Breast epithelium (tissue), 4 donors: ENCODE measurements around the gene CXXC5. TPM values are rescaled to one million over a fixed set of nuclear protein-coding genes. Genes with fewer than 3 reads are reported as not detected.

Experiments used
- DNase-seq, 2 donors: peaks; one replicate each; pipeline ENCODE4 v3.0.0-alpha.2; 2019; ENCODE audit warnings: low spot score in 2 of 2
- H3K27ac ChIP-seq, 2 donors: fragments of 200-600 bp; sonication (generic) in 1 of 2; one replicate each; pipeline ENCODE4 v1.5.1; 2016 to 2019; ENCODE audit warnings: mild to moderate bottlenecking in 1 of 2
- H3K27me3 ChIP-seq, 2 donors: fragments of 200-600 bp; sonication (generic) in 1 of 2; one replicate each; pipeline versions ENCODE4 v1.5.1 to v1.6.0; 2017 to 2019; ENCODE audit warnings: control low read depth in 1 of 2, mild to moderate bottlenecking in 1 of 2
- H3K36me3 ChIP-seq: fragments of 200-600 bp; one replicate; pipeline ENCODE4 v1.5.1; 2019
- H3K4me1 ChIP-seq, 2 donors: fragments of 200-600 bp; sonication (generic); one replicate each; pipeline ENCODE4 v1.5.1; 2016 to 2019; ENCODE audit warnings: control low read depth in 1 of 2
- H3K4me3 ChIP-seq, 3 donors: fragments of 200-600 bp; sonication (generic); 1 replicate in 2 of 3; 2 replicates in 1 of 3; pipeline ENCODE4 v1.5.1; 2016 to 2019; ENCODE audit warnings: mild to moderate bottlenecking in 3 of 3, moderate library complexity in 2 of 3
- H3K9me3 ChIP-seq, 2 donors: fragments of 200-600 bp; sonication (generic) in 1 of 2; one replicate each; pipeline ENCODE4 v1.5.1; 2016 to 2019; ENCODE audit warnings: control low read depth in 1 of 2
- CTCF ChIP-seq, 3 donors: fragments of 450-650 bp; IDR thresholded peaks; one replicate each; pipeline ENCODE4 v1.5.1; 2016 to 2017; ENCODE audit warnings: antibody characterized with exemption in 3 of 3, mild to moderate bottlenecking in 3 of 3, moderate library complexity in 3 of 3
- POLR2A ChIP-seq: fragments of 450-650 bp; IDR thresholded peaks from one replicate; pipeline ENCODE4 v1.6.1; 2016; ENCODE audit warnings: antibody characterized with exemption, mild to moderate bottlenecking, moderate library complexity
- POLR2AphosphoS5 ChIP-seq, 3 donors: sonication (generic); formaldehyde crosslinking; IDR thresholded peaks; one replicate each; pipeline ENCODE4 v1.6.1; 2017; ENCODE audit warnings: antibody characterized with exemption in 3 of 3
- intact Hi-C: fragments of 100-400 bp; cut with DNase I; formaldehyde crosslinking; loops from one replicate; pipeline ENCODE4 v1.15.1; 2023; ENCODE audit warnings: low total_unique reads
- total RNA-seq, 3 donors: library from RNA; depleted of rRNA; stranded (reverse); fragments of >200 nt; gene quantifications; one replicate each; pipeline ENCODE4 v1.1.0, GENCODE V29; 2016

The CXXC5 gene
- total RNA-seq, 3 donors from 2014 or later: 33.9 to 66.9 (median 38.3) TPM

- no peak for TF ChIP-seq CTCF (IDR thresholded peaks at IDR 0.05)
- no peak for TF ChIP-seq POLR2AphosphoS5 (IDR thresholded peaks at IDR 0.05)
- TF ChIP-seq POLR2A: no peak
- peak overlapping the region in 2 of 3 donors; percentile 52 to 71 for H3K4me3 ChIP-seq
Measured at GRCh38 chr5:139667001-139667729, 19.0 kb downstream of the CXXC5 start.

GRCh38 chr5:139667730-139668063, 19.5 kb downstream of the CXXC5 start:
- TF ChIP-seq POLR2A (no peak), CTCF (IDR thresholded peaks at IDR 0.05) (no peak)
- Histone ChIP-seq H3K36me3 (no peaks in the 10 kb centered on the region), H3K9me3 (no peaks in the 10 kb centered on the region), H3K27me3 (no peaks in the 10 kb centered on the region), H3K4me1 (peaks cover 32 to 63% of the 10 kb centered on the region in 2 donors), H3K4me3 (peak overlapping the region; percentile 52 to 71 (median 52)), H3K27ac (peak overlapping the region; percentile 97)
- intact Hi-C loops: no loop called here
- no peak for DNase-seq

More at GRCh38 chr5:139667001-139667729, 19.0 kb downstream of the CXXC5 start:
- Histone ChIP-seq H3K36me3 (no peaks in the 10 kb centered on the region), H3K4me1 (peaks cover 34 to 59% of the 10 kb centered on the region in 2 donors), H3K27ac (peak overlapping the region; percentile 97), H3K27me3 (no peaks in the 10 kb centered on the region), H3K9me3 (no peaks in the 10 kb centered on the region)
- intact Hi-C loops: no loop called here
- DNase-seq: no peak

- no peaks in the 10 kb centered on the region for H3K27me3 ChIP-seq
- DNase-seq: no peak
Measured at GRCh38 chr5:139668064-139668880, 20.1 kb downstream of the CXXC5 start.

GRCh38 chr5:139668924-139669661, 20.9 kb downstream of the CXXC5 start:
- Histone ChIP-seq H3K36me3 (no peaks in the 10 kb centered on the region), H3K4me1 (peaks cover 32 to 61% of the 10 kb centered on the region in 2 donors), H3K4me3 (peak overlapping the region; percentile 52 to 71 (median 52)), H3K27me3 (no peaks in the 10 kb centered on the region), H3K9me3 (no peaks in the 10 kb centered on the region), H3K27ac (peak overlapping the region; percentile 97)
- intact Hi-C loops: no loop called here
- TF ChIP-seq POLR2A (no peak), CTCF (IDR thresholded peaks at IDR 0.05) (no peak), POLR2AphosphoS5 (IDR thresholded peaks at IDR 0.05) (no peak)
- no peak for DNase-seq

More at GRCh38 chr5:139668064-139668880, 20.1 kb downstream of the CXXC5 start:
- Histone ChIP-seq H3K4me3 (peak overlapping the region; percentile 52 to 71 (median 52)), H3K9me3 (no peaks in the 10 kb centered on the region), H3K27ac (peak overlapping the region; percentile 97), H3K4me1 (peaks cover 32 to 66% of the 10 kb centered on the region in 2 donors), H3K36me3 (no peaks in the 10 kb centered on the region)
- TF ChIP-seq POLR2A (no peak), POLR2AphosphoS5 (IDR thresholded peaks at IDR 0.05) (no peak)
- intact Hi-C loops: no loop called here

- Histone ChIP-seq H3K9me3 (no peaks in the 10 kb centered on the region), H3K36me3 (no peaks in the 10 kb centered on the region), H3K4me1 (peaks cover 32 to 58% of the 10 kb centered on the region in 2 donors), H3K4me3 (peak overlapping the region in 2 of 3 donors; percentile 52 to 71), H3K27me3 (no peaks in the 10 kb centered on the region), H3K27ac (peak overlapping the region; percentile 97)
- intact Hi-C loops: no loop called here
- TF ChIP-seq POLR2AphosphoS5 (IDR thresholded peaks at IDR 0.05) (no peak), CTCF (IDR thresholded peaks at IDR 0.05) (no peak), POLR2A (no peak)
- DNase-seq: no peak
Measured at GRCh38 chr5:139669662-139670368, 21.7 kb downstream of the CXXC5 start.
